Parathyroid adenoma (tissue), 2 donors: ENCODE measurements around the gene ST14.

Source experiments
- H2AFZ ChIP-seq: fragments of 300-600 bp; sonication (generic); one replicate; pipeline ENCODE4 v1.7.0; 2017; ENCODE audit warnings: antibody characterized with exemption, mild to moderate bottlenecking
- H3K27ac ChIP-seq: fragments of 300-600 bp; sonication (generic); one replicate; pipeline ENCODE4 v1.7.0; 2017
- H3K27me3 ChIP-seq: fragments of 300-600 bp; sonication (generic); one replicate; pipeline ENCODE4 v1.7.0; 2017; ENCODE audit warnings: low read length; ENCODE audit not compliant: control insufficient read depth, insufficient read depth
- H3K36me3 ChIP-seq: fragments of 300-600 bp; sonication (generic); one replicate; pipeline ENCODE4 v1.7.0; 2017; ENCODE audit warnings: low read length; ENCODE audit not compliant: control insufficient read depth, insufficient read depth
- H3K4me1 ChIP-seq: fragments of 300-600 bp; sonication (generic); one replicate; pipeline ENCODE4 v1.7.0; 2017; ENCODE audit warnings: control low read depth
- H3K4me2 ChIP-seq: fragments of 300-600 bp; sonication (generic); one replicate; pipeline ENCODE4 v1.7.0; 2017; ENCODE audit warnings: low read length
- H3K4me3 ChIP-seq: fragments of 300-600 bp; sonication (generic); one replicate; pipeline ENCODE4 v1.7.0; 2017; ENCODE audit warnings: low read depth, low read length
- H3K79me2 ChIP-seq: fragments of 300-600 bp; sonication (generic); one replicate; pipeline ENCODE4 v1.7.0; 2017; ENCODE audit warnings: control low read depth
- H3K9ac ChIP-seq: fragments of 300-600 bp; sonication (generic); one replicate; pipeline ENCODE4 v1.7.0; 2017; ENCODE audit warnings: mild to moderate bottlenecking
- H3K9me3 ChIP-seq: fragments of 300-600 bp; sonication (generic); one replicate; pipeline ENCODE4 v1.7.0; 2017; ENCODE audit warnings: low read length; ENCODE audit not compliant: control insufficient read depth
- TF ChIP-seq, protein P1 (sequence below): fragments of 300-600 bp; sonication (generic); IDR thresholded peaks from one replicate; pipeline ENCODE4 v1.7.0; 2017; ENCODE audit warnings: antibody characterized with exemption, mild to moderate bottlenecking
- donor health status: primary hyperparathyroidism.

Gene ST14

DNA sequence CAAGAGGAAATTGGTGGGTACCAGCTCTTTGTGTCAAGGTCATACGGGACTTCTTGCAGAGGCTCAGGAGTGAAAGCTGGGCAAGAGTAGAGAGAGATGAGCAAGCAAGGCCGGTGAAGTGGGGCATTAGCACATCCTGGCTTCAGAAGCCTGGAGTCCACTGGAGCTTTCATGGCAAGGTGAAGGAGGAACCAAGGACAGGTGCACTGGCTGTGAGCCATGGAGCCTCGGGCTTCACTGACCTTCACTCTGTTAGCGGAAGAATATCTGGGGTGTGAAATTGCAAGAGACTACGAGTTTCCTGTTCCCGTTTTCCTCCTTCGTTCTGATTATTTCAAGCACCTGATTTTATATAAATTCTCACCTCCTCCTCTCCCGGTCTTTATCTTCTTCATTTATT is 25.9 kb upstream of the ST14 start:
- Histone ChIP-seq H3K79me2 (no peaks in the 10 kb centered on the region), H3K4me2 (no peak overlapping the region), H3K9ac (no peak overlapping the region), H3K27ac (no peak overlapping the region), H3K27me3 (no peaks in the 10 kb centered on the region), H3K36me3 (no peaks in the 10 kb centered on the region), H3K4me1 (no peaks in the 10 kb centered on the region), H2AFZ (no peak overlapping the region), H3K4me3 (no peak overlapping the region), H3K9me3 (no peaks in the 10 kb centered on the region)
- TF ChIP-seq, protein P1, sequence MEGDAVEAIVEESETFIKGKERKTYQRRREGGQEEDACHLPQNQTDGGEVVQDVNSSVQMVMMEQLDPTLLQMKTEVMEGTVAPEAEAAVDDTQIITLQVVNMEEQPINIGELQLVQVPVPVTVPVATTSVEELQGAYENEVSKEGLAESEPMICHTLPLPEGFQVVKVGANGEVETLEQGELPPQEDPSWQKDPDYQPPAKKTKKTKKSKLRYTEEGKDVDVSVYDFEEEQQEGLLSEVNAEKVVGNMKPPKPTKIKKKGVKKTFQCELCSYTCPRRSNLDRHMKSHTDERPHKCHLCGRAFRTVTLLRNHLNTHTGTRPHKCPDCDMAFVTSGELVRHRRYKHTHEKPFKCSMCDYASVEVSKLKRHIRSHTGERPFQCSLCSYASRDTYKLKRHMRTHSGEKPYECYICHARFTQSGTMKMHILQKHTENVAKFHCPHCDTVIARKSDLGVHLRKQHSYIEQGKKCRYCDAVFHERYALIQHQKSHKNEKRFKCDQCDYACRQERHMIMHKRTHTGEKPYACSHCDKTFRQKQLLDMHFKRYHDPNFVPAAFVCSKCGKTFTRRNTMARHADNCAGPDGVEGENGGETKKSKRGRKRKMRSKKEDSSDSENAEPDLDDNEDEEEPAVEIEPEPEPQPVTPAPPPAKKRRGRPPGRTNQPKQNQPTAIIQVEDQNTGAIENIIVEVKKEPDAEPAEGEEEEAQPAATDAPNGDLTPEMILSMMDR: no peak

DNA sequence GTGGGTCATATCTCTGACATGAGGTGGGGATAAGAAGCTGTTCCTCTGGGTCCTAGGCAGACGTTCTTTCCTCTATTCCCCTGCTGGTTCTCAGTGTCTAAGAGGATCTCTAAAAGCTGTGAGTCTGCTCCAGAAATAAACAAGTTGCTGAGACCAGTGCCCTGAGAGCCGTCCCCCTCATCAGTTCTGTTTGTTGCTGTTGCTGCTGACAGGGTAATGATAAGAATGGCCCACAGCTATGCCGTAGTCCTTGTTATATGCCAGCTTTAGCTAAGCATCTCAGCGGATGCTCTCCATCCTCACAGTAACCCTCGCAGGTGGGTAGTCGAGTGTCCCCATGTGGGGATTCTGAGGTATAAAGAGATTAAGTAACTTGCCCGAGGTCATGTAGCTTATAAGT is 23.5 kb upstream of the ST14 start:
- Histone ChIP-seq H3K36me3 (no peaks in the 10 kb centered on the region), H3K27me3 (no peaks in the 10 kb centered on the region), H3K4me1 (no peaks in the 10 kb centered on the region), H3K9ac (no peak overlapping the region), H3K4me3 (no peak overlapping the region), H3K4me2 (no peak overlapping the region), H2AFZ (no peak overlapping the region), H3K27ac (no peak overlapping the region), H3K9me3 (no peaks in the 10 kb centered on the region), H3K79me2 (no peaks in the 10 kb centered on the region)
- TF ChIP-seq, protein P1: no peak

DNA sequence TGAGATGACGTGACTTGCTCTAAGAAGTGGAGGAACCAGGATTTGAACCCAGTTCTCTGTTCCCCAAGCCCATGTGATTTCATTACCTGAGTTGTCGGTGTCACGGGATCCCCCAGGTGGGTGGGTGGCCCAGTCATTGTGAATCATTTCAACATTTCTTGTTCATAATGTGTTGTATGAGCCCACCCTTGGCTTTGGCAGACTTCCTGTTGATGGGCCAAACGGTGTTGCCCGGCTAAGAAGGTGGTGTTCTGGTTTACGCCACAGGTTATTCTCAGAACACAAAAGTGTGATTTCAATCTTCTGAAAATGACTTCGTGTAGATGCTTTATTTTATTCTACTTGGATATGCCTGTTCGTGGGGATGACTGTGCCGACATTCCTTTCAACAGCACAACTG is 21.6 kb upstream of the ST14 start:
- Histone ChIP-seq H3K79me2 (no peaks in the 10 kb centered on the region), H2AFZ (no peak overlapping the region)
- TF ChIP-seq, protein P1: no peak

DNA sequence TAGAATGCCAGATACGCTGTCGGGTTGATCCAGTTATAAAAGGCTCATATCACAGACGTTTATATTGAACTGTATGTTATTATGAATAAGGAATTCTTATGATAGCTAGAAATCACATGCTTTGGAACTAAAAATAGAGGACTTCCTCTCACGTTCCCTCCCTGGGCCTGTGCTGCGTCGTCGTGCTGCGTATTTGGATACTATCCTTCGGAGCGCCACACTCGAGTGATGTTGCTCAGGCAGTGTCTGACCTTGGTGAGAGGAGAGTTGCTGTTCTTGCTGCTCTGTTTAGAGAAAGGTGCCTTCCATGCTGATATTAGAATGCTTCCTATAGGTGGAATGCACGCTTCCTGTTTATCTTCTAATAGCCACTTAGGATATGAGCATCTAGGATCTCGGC is 20.2 kb upstream of the ST14 start:
- Histone ChIP-seq H3K27me3 (no peaks in the 10 kb centered on the region), H2AFZ (no peak overlapping the region), H3K4me2 (no peak overlapping the region), H3K36me3 (no peaks in the 10 kb centered on the region), H3K9me3 (no peaks in the 10 kb centered on the region), H3K9ac (no peak overlapping the region), H3K27ac (no peak overlapping the region), H3K79me2 (no peaks in the 10 kb centered on the region), H3K4me3 (no peak overlapping the region), H3K4me1 (no peaks in the 10 kb centered on the region)
- TF ChIP-seq, protein P1: no peak

More for the DNA sequence above, 21.6 kb upstream of the ST14 start:
- Histone ChIP-seq H3K4me1 (no peaks in the 10 kb centered on the region), H3K4me3 (no peak overlapping the region), H3K4me2 (no peak overlapping the region), H3K27ac (no peak overlapping the region), H3K9me3 (no peaks in the 10 kb centered on the region), H3K27me3 (no peaks in the 10 kb centered on the region), H3K36me3 (no peaks in the 10 kb centered on the region), H3K9ac (no peak overlapping the region)

DNA sequence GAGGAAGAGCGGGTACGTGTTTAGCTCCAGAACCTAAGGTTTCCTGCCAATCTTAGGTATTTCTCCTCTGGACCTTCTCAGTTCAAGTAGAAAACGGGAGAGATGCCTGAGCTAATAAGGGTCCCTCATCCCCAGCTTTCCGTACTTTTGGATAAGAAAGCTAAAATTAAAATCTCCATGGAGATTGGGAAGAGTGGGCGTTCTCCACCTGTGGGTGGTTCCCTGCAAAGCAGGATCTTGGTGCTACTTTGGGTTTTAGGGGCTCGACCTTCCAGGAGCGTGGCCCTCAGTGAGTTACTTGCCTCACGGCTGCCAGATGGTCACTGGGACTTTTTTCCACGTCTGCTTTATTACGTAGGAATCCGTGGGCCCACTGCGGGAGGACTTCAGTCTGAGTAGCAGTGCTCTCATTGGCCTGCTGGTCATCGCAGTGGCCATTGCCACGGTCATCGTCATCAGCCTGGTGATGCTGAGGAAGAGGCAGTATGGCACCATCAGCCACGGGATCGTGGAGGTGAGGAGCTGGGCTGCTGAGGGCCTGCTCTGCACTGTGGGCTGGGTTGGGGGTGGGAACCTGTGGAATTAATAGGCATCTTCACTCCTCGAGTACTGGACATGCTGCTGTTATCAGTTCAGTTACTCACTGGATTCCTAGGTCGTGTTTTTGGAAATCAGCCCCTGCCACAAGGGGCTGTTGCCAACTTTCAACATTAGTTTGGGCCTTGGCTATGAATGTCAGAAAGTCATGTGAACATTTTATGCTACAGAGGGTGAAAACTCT is 17.8 kb upstream of the ST14 start:
- no peaks in the 10 kb centered on the region for H3K4me1 ChIP-seq
- no peak overlapping the region for H3K4me2 ChIP-seq
- H3K27me3 ChIP-seq: no peaks in the 10 kb centered on the region
- H2AFZ ChIP-seq: no peak overlapping the region
- TF ChIP-seq, protein P1: no peak
- H3K27ac ChIP-seq: no peak overlapping the region
- no peaks in the 10 kb centered on the region for H3K9me3 ChIP-seq
- no peak overlapping the region for H3K4me3 ChIP-seq
- H3K79me2 ChIP-seq: no peaks in the 10 kb centered on the region
- H3K9ac ChIP-seq: no peak overlapping the region
- H3K36me3 ChIP-seq: no peaks in the 10 kb centered on the region
